ENCODE measurements around the gene MBNL3. TPM values are rescaled to one million over a fixed set of nuclear protein-coding genes. Genes with fewer than 3 reads are reported as not detected.

The MBNL3 gene
- total RNA-seq, 1 experiment from 2014 or later = 4.6 TPM

GRCh38 chrX:132442691-132443090, 46.1 kb downstream of the MBNL3 start (continued):
- no peak for TF ChIP-seq SRF (IDR thresholded peaks at IDR 0.05; ENCODE audit: low read depth)
- no peak for TF ChIP-seq ZBTB33 (IDR thresholded peaks at IDR 0.05; ENCODE audit: extremely low read depth, insufficient replicate concordance, low read length)
- no peak for TF ChIP-seq SIN3A (IDR thresholded peaks at IDR 0.05; ENCODE audit: low read depth)
- TF ChIP-seq SP1 (IDR thresholded peaks at IDR 0.05; ENCODE audit: low read depth) = no peak
- TF ChIP-seq CEBPB (IDR thresholded peaks at IDR 0.05; ENCODE audit: low read depth) = no peak
- no peak for TF ChIP-seq ZNF274 (IDR thresholded peaks at IDR 0.05; ENCODE audit: low read depth, low read length)
- TF ChIP-seq, protein P1, sequence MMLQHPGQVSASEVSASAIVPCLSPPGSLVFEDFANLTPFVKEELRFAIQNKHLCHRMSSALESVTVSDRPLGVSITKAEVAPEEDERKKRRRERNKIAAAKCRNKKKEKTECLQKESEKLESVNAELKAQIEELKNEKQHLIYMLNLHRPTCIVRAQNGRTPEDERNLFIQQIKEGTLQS (IDR thresholded peaks at IDR 0.05) = no peak

DNA sequence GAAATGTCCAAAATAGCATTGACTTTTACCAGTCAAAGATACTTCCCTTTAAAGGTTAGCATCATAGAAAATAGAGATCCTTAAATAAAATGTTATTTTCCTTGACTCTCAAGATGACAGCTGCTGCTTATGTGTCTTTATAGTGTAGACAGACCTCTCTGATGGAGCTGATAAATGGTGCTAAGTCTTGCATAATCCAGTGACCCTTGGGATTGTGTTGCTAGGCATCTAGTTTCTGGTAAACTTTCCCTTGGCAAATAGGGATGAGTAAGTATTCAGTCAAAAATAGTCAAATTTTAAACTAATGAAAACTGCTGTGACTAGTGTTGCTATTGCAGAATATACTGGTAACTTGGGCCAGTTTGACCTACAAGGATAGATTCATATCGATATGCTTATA, 53.6 kb downstream of the MBNL3 start:
- no peak for DNase-seq (ENCODE audit: low read depth, low spot score)

More for the DNA sequence above, 53.6 kb downstream of the MBNL3 start:
- Histone ChIP-seq H3K4me3 (replicated peaks in 1 of 2; ENCODE audit: low read depth in 1 of 2, low read length in 2 of 2) (no peak overlapping the region), H3K36me3 (ENCODE audit: control insufficient read depth in 1 of 2, insufficient read depth in 2 of 2, low read length in 2 of 2) (no peaks in the 10 kb centered on the region), H3K4me2 (ENCODE audit: low read length) (no peak overlapping the region), H3K9ac (ENCODE audit: low read length) (no peak overlapping the region), H2AFZ (ENCODE audit: low read depth, low read length, poor library complexity, severe bottlenecking) (no peak overlapping the region), H3K4me1 (ENCODE audit: control insufficient read depth in 1 of 2, insufficient read depth in 2 of 2, low read length in 2 of 2) (no peaks in the 10 kb centered on the region), H3K9me3 (ENCODE audit: control insufficient read depth in 1 of 2, insufficient read depth in 1 of 2, low read depth in 1 of 2, low read length in 2 of 2) (no peaks in the 10 kb centered on the region), H4K20me1 (ENCODE audit: insufficient read depth) (no peaks in the 10 kb centered on the region), H3K9me2 (ENCODE audit: insufficient read depth) (no peaks in the 10 kb centered on the region), H3K79me2 (ENCODE audit: insufficient read depth, low read length) (no peaks in the 10 kb centered on the region), H3K27ac (ENCODE audit: low read depth, low read length) (no peak overlapping the region), H3K27me3 (ENCODE audit: insufficient read depth, low read length) (no peaks in the 10 kb centered on the region)
- no TSS peak for BruUV-seq (replicated peaks)
- ChIA-PET POLR2A (no interaction called here), CTCF (no interaction called here), RAD21 (ENCODE audit: low non-redundant PET in 1 of 2, low total read pairs in 2 of 2, uncharacterized antibody in 2 of 2, unreplicated experiment in 2 of 2) (no interaction called here)
- no peak for ATAC-seq
- intact Hi-C loops (cut with micrococcal nuclease) = no loop called here
- TF ChIP-seq ZNF274 (IDR thresholded peaks at IDR 0.05; ENCODE audit: low read depth, low read length) = no peak
- TF ChIP-seq RAD21 (IDR thresholded peaks at IDR 0.05; ENCODE audit: low read depth) = no peak
- no peak for TF ChIP-seq SIN3A (IDR thresholded peaks at IDR 0.05; ENCODE audit: low read depth)
- no peak for TF ChIP-seq ZBTB33 (IDR thresholded peaks at IDR 0.05; ENCODE audit: extremely low read depth, insufficient replicate concordance, low read length)
- TF ChIP-seq FOSL1 (IDR thresholded peaks at IDR 0.05; ENCODE audit: low read depth) = no peak
- no peak for TF ChIP-seq TCF7L2 (IDR thresholded peaks at IDR 0.05; ENCODE audit: borderline replicate concordance, extremely low read depth, insufficient read depth, insufficient read length)
- TF ChIP-seq EGR1 (IDR thresholded peaks at IDR 0.05; ENCODE audit: low read depth) = no peak
- no peak for TF ChIP-seq REST (IDR thresholded peaks at IDR 0.05; ENCODE audit: low read depth)
- TF ChIP-seq CEBPB (IDR thresholded peaks at IDR 0.05; ENCODE audit: low read depth) = no peak
- TF ChIP-seq ELF1 (IDR thresholded peaks at IDR 0.05; ENCODE audit: borderline replicate concordance, low read depth) = no peak

Measured in HCT116 (cell line).